H7 (cell line): Measurements from ENCODE around the gene CSNK1D. TPM values are rescaled to one million over a fixed set of nuclear protein-coding genes. Genes with fewer than 3 reads are reported as not detected.
"Not testable (repeated sequence)": the region's sequence is repeated elsewhere in the genome, so short reads cannot be mapped to it uniquely, and the experiment has no call there.

ENCODE experiments used
- DNase-seq: peaks from one replicate; pipeline ENCODE4 v3.0.0; 2012
- H3K27me3 ChIP-seq: 2 replicates; pipeline ENCODE4 v1.6.0; 2011; ENCODE audit warnings: mild to moderate bottlenecking, low read length; ENCODE audit not compliant: control insufficient read depth, insufficient read depth
- H3K36me3 ChIP-seq: replicated peaks from 2 replicates; pipeline ENCODE4 v1.5.1; 2011; ENCODE audit warnings: low read length; ENCODE audit not compliant: control insufficient read depth, insufficient read depth
- H3K4me3 ChIP-seq: 2 replicates; pipeline ENCODE4 v1.5.1; 2011; ENCODE audit warnings: low read depth, mild to moderate bottlenecking, control low read depth, low read length, moderate library complexity; ENCODE audit not compliant: insufficient read depth
- total RNA-seq: library from RNA; depleted of rRNA; stranded (reverse); fragments of >200 nt; shearing (Covaris generic); gene quantifications from 2 replicates; pipeline ENCODE4 v1.2.3, GENCODE V29; 2014

Gene CSNK1D
- total RNA-seq, 1 experiment from 2014 or later, result 31.7 TPM

DNA sequence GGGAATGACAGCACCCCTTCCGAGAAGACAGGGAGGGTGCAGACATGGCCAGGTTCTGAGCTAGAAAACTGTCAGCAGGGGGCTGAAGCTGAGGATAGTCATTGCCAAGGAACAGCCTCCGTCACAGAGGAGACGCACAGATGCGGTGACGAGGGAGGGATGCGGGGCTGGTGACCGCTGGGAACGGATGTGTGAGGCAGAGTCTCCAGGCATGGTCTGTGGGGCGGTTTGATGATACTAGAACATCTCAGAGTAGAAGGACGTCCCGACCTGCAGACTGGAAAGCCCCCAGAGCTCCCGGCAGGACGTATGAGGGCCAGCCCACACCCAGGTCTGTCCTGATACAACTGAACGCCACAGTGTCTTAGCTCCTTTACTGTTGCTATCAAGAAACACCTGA lies 1.8 kb upstream of the CSNK1D start:
- Histone ChIP-seq H3K36me3 (peaks cover 9% of the 10 kb centered on the region), H3K27me3 (no peaks in the 10 kb centered on the region), H3K4me3 (no peak overlapping the region)
- no peak for DNase-seq

DNA sequence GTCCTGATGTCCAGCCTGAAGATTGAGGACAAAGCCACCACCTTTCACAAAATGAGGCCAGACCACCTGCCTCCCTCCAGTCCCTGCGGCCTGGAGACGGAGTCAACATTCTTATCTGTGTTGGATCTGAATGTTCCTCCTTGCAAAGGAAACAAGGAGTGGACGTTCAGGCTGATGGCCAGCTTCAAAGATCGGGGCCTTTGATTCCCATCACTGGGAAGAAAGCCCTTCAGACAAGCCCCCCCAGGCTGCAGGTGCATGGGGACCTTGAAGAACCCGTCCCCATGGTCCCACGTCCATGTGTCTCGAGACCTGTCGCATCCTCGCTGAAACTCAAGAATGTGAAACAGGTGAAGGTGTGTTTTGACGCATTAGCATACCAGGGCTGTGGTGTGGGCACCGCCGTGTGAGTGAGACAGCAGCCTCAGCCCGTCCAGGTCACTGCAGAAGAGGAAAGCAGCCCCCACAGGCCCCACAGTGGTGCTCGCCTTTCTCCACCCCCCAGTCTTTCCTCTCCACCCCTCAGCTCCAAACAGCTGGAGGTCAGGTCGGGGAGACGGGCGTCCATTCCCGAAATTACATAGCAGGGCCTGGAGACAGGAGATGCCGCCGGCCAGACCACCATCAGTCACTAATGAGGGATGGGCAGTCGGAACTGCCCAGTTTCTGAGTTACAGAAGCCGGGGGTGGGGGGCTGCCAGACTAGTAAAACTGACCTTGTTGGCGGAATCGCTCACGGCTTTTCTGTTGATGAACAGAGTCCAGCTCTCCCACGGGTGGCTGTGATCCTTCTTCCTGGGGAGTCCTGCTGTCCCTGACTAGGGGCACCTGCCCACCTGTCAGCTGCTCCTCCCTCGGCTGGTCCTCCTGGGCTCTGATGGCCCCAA lies 877 bp upstream of the CSNK1D start:
- peak; percentile 50 for DNase-seq
- H3K27me3 ChIP-seq, result no peaks in the 10 kb centered on the region
- H3K4me3 ChIP-seq, result peak overlapping the region; percentile 52
- H3K36me3 ChIP-seq, result peaks cover 10% of the 10 kb centered on the region

DNA sequence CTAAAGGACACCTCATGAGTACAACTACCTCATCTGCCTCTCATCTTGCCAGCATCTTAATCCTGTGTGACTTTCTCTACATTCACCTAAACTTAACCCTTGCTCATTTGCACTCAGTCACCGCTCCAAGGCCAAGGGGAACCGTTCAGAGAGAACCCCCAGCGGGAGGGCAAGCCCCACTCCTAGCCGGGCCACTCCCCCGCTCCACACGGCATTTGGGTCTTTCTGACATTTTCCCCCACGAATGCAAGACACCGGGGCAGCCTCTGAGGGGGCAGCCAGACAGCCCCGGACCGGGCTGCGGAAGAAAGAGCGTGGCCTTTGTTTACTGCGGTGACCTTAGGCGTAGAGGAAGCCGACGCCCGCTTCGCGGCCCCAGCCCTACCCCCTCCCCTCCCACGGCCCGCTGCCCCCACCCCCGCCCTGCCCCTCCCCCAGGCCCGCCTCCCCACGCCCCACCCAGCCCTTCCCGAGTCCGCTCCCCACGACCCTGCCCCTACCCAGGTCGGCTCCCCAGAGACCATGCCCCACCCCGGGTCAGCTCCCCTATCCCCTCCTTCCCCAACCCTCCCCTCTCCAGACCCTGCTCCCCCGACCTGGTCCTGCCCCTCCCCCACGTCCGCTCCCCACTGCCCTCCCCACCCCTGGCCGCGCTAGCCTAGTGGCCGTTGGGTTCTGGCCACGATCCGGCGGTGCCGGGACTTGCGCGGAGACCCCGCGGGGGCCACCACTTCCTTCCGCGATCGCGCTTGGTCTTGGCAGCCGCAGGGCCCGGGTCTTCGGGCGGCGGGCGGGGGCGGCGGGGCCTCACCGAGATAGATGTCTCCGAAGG lies 789 bp downstream of the CSNK1D start:
- DNase-seq, result peak; percentile 96
- Histone ChIP-seq H3K4me3 (peak overlapping the region; percentile 52), H3K36me3 (peaks cover 10% of the 10 kb centered on the region), H3K27me3 (no peaks in the 10 kb centered on the region)

DNA sequence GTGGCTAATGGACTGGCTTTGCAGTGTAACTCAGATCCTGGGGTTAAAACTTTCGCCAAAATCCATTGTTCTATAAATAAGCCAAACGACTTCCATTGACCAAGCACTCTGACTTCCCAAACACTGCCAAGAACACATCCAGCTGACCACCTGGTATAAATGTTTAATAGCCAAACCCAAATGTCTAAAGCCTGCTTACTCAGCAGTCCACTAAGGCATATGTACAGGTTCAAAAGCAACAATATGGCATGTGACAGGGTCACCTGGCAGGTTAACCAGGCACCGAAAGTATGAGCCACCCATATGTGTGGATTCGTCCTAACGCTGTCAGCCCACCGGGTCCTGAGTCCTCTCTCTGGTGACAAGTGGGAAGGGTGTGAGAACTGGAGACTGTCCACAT lies 2.1 kb downstream of the CSNK1D start:
- Histone ChIP-seq H3K4me3 (no peak overlapping the region), H3K36me3 (peaks cover 16% of the 10 kb centered on the region), H3K27me3 (no peaks in the 10 kb centered on the region)

DNA sequence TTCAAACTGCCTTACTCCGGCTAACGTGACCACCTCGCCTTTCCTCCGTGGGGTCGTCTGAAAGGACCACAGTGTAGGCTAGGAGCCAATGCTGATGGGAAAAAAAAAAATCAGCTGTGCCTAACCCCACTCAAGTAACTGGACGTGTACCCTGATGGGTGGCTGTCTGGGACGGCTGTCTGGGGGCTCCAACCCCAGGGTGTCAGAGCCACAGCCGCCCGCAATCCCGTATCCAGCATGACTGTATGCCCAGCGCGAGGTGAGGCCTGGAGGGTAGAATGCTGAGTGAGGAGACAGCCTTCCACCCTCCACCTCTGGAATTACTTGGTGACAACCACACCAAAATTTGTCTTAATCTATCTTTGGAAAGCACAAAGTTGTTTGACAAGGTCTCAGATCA lies 2.8 kb downstream of the CSNK1D start:
- no peak overlapping the region for H3K4me3 ChIP-seq
- no peak for DNase-seq
- H3K27me3 ChIP-seq, result no peaks in the 10 kb centered on the region
- H3K36me3 ChIP-seq, result peaks cover 22% of the 10 kb centered on the region

More for the DNA sequence above, 2.1 kb downstream of the CSNK1D start:
- DNase-seq, result no peak

DNA sequence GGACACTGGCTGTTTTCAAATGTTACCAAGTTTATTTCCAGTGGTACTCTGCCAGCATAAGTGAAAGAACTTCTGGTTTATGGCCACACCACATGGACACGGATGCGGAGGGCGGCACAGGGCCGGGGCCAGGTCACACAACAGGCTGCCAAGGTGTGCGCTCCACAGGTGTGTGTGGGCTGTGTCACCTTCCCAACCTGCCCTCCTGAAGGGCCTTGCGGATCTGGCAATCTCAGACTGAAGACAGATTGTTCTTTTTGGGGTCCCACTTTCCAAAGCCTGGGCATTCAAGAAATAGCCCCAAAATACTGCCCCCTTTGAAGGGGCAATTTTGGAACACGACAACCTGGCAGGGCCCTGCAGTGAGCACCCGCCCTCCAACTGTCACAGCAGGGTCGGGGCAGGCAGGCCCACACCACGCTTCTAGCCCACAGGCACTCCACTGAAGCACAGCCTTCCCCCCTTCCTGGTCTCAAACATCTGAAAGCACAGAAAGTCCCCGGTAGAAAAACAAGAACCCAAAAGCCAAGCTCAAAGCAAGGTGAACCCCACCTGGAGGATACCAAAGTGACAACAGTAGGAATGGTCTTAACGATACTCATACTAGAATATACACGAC lies 3.5 kb downstream of the CSNK1D start:
- Histone ChIP-seq H3K27me3 (no peaks in the 10 kb centered on the region), H3K36me3 (peaks cover 28% of the 10 kb centered on the region), H3K4me3 (no peak overlapping the region)
- no peak for DNase-seq

DNA sequence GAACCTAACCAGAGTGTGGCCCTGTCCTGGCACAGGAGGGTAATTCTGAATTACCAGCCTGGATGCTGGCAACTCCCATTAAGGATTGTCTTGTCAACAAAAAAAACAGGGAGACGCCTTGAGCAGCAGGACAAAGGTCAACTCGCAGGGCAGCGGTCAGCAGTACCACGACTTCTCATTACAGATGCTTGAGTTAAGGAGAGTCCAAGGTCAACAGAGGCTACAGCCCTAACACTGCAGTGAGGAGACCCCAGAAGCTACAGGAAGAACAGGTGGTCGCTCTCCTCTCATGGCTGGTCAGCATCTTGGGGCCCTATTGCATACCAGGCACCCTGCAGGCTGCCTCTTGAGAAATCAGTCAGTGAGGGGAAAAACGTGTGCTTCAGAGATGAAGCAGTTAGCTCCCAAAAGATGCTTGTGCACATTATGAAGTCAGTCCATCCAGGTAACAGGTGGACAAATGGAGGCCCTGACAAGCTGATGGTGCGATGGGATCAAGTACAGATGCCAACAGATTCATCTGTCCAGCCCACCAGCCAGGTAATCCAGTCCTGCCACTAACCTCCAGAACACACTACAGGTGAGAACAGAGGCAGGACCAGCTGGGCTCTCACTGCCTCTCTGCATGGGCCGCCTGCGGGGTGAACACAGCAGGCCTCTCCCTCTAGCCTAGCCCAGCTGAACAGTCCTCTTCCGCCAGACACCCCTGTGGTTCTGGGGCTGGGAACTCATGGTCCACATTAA lies 4.2 kb downstream of the CSNK1D start:
- Histone ChIP-seq H3K27me3 (no peaks in the 10 kb centered on the region), H3K36me3 (peaks cover 31% of the 10 kb centered on the region), H3K4me3 (no peak overlapping the region)
- peak; percentile 64 for DNase-seq

DNA sequence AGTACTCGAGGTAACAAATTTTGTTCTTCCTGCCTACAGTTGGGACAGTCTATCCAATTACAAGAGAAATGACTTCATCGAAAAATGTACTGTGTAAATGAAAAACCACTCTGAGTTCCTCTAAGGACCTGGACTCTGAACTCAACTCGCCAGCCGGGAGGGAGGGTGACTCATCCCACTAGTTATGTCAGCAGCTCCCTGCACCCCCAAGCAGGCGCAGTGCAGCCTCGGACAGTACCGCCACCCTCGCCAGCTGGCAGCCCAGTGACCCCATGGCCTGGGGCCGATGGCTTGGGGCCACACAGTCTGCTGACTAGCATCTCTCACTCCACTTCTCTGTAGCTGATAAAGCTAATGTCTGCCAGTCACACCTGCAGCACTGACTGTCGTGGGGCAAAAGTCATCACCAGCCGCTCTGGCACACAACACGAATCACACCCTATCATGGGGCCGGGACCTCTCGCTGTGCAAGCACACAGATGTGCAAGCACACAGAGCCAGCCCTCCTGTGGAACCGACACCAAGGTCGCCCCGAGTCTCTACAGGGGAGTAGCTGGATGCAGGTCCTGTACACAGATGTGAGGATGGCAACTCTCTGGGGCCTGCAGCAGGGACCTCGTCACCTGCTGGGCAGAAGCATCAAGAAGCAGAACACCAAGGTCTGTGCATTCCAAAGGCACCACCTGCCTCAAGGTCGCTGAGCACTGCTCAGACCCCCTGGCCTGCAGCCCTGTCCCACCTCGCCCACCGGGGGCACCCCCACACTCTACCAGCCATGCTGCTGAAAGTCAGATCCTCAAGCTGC lies 5.7 kb downstream of the CSNK1D start:
- Histone ChIP-seq H3K27me3 (no peaks in the 10 kb centered on the region), H3K36me3 (peaks cover 42% of the 10 kb centered on the region), H3K4me3 (no peak overlapping the region)
- DNase-seq, result peak; percentile 66

DNA sequence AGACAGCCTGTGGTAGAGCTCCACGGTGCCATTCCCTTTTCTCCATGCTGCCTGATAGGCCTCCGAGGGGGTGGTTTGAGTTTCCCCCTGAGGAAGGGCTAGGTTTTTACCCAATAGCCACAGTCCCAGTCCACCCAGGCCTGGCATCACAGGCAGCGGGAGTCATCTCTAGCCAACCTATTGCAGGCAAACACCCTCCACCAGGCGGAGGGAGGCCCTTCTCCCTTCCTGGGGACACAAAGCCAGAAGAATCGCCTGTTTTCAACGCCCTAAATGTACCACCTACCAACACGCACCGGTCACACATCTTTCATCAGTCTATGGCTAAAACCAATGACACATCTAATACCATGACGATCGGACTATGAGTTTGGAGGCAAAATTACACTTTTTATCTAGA lies 7.4 kb downstream of the CSNK1D start:
- no peaks in the 10 kb centered on the region for H3K27me3 ChIP-seq
- peaks cover 51% of the 10 kb centered on the region for H3K36me3 ChIP-seq
- no peak overlapping the region for H3K4me3 ChIP-seq
- DNase-seq, result no peak

DNA sequence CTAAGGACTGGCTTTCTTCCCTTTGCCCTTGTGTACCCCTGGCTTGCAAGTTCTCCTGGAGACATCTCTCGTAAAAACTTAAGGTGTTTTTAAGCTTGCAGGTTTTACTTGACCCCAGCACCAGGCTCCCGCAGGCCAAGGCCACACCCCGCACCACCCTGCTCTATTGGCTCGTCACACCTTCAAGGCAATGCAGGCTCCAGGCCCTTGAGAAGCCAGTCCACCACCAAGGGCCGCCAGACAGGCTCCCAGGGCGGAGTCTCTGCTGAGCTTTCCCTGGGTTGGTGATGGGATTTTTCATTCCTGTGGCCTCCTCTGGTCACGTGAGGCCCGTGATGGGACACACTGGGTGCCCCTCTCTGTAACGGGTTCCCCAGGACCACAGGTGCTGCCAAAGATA lies 9.9 kb downstream of the CSNK1D start:
- no peak for DNase-seq
- Histone ChIP-seq H3K27me3 (no peaks in the 10 kb centered on the region), H3K4me3 (no peak overlapping the region), H3K36me3 (peaks cover 58% of the 10 kb centered on the region)

DNA sequence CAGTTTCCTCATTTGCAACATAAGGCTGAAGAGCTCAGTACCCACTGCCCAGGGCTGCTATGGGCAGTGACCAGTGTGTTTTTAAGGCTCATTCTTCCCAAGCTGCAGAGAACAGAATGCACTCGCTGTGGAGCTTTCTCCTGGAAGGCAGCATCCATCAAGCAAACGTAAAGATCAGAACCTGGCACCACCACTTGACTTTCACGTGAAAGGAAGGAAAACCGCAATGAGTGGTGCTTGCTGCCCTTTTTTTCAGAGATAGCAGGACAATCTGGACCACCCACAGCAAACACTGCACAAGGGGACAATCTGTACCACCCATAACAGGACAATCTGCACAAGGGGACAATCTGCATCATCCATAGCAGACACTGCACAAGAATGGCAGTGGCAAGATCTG lies 11.2 kb downstream of the CSNK1D start:
- no peak for DNase-seq
- Histone ChIP-seq H3K4me3 (no peak overlapping the region), H3K27me3 (no peaks in the 10 kb centered on the region), H3K36me3 (peaks cover 65% of the 10 kb centered on the region)

DNA sequence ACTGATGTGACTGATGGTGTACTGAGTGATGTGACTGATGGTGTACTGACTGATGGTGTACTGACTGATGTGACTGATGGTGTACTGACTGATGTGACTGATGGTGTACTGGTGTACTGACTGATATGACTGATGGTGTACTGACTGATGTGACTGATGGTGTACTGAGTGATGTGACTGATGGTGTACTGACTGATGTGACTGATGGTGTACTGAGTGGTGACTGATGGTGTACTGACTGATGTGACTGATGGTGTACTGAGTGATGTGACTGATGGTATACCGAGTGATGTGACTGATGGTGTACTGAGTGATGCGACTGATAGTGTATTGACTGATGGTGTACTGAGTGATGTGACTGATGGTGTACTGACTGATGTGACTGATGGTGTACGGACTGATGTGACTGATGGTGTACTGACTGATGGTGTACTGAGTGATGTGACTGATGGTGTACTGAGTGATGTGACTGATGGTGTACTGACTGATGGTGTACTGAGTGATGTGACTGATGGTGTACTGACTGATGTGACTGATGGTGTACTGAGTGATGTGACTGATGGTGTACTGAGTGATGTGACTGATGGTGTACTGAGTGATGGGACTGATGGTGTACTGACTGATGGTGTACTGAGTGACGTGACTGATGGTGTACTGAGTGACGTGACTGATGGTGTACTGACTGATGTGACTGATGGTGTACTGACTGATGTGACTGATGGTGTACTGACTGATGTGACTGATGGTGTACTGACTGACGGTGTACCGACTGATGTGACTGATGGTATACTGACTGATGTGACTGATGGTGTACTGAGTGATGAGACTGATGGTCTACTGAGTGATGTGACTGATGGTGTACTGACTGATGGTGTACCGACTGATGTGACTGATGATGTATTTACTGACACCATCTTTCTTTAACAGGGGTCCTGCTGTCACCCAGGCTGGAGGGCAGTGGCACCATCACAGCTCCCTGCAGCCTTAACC lies 13.2 kb downstream of the CSNK1D start:
- peaks cover 59% of the 10 kb centered on the region for H3K36me3 ChIP-seq
- H3K27me3 ChIP-seq, H3K4me3 ChIP-seq, DNase-seq: not testable (repeated sequence)

DNA sequence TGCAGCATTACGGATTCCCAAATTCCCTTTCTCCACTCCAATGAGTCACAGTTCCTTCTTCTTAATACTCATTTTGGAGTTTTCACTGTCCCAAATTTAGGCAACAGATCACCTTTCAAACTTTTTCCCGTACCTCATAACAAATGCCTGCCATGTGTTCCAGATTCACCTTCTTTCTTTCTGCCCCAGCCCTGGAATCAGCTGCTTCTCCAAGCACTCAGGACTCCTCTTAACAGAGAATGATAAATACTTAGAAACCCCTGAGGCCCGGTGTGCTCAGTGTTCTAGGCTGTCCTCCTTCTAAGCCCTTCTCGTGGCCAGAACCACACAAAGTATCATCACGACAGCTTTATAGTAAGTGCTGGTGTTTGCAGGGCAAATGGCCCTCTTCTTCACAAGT lies 14.9 kb downstream of the CSNK1D start:
- H3K27me3 ChIP-seq, result no peaks in the 10 kb centered on the region
- H3K4me3 ChIP-seq, result no peak overlapping the region
- no peak for DNase-seq
- peaks cover 49% of the 10 kb centered on the region for H3K36me3 ChIP-seq
